Type B pancreatic cell (in vitro differentiated cells): ENCODE data around the gene CAPRIN1. TPM values are rescaled to one million over a fixed set of nuclear protein-coding genes. Genes with fewer than 3 reads are reported as not detected.

ENCODE experiments used
- DNase-seq: peaks from one replicate; pipeline ENCODE4 v3.0.0; 2021; ENCODE audit warnings: mixed read lengths; ENCODE audit not compliant: unreplicated experiment; ENCODE audit errors: extremely low spot score
- H3K27ac Mint-ChIP-seq: 2 replicates; pipeline ENCODE4 v1.8.0; 2021; ENCODE audit warnings: mild to moderate bottlenecking, mixed read lengths
- H3K27me3 Mint-ChIP-seq: 2 replicates; pipeline ENCODE4 v1.8.0; 2021; ENCODE audit warnings: mixed read lengths
- H3K36me3 Mint-ChIP-seq: 2 replicates; pipeline ENCODE4 v1.8.0; 2021; ENCODE audit warnings: mixed read lengths
- H3K4me1 Mint-ChIP-seq: one replicate; pipeline ENCODE4 v1.8.0; 2021; ENCODE audit warnings: mixed read lengths; ENCODE audit not compliant: unreplicated experiment
- H3K4me3 Mint-ChIP-seq: 2 replicates; pipeline ENCODE4 v1.8.0; 2021; ENCODE audit warnings: mild to moderate bottlenecking, mixed read lengths
- H3K9me3 Mint-ChIP-seq: 2 replicates; pipeline ENCODE4 v1.8.0; 2021; ENCODE audit warnings: mixed read lengths
- total RNA-seq: library from RNA; stranded (reverse); gene quantifications from 2 replicates; pipeline ENCODE4 v1.2.1, GENCODE V29; 2021; ENCODE audit warnings: low replicate concordance
- TF ChIP-seq, protein P1 (sequence below): fragments of 200-600 bp; sonication (generic); conservative IDR thresholded peaks from 2 replicates; pipeline ENCODE4 v1.5.0; 2021; ENCODE audit warnings: antibody characterized with exemption, mild to moderate bottlenecking

Gene CAPRIN1
- total RNA-seq, 1 donor from 2014 or later: 277 TPM

DNA sequence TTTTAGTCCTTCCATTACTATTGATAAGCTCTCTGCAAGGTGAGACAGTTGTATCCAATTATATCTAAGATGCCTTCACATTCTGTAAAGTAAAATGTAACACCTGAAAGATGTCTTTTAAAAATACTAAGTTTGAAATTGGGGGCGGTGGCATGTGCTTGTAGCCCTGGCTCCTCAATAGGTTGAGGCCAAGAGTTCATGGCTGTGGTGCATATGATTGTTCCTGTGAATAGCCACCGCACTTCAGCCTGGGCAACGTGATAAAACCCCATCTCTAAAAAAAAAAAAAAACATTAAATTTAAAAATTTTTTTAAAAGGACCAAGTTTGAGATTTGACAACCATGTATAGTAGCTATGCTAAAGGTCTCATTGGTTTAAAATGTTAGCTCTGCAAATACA is 20.5 kb downstream of the CAPRIN1 start:
- no peak overlapping the region for H3K4me3 Mint-ChIP-seq
- no peak overlapping the region for H3K27ac Mint-ChIP-seq
- peaks cover 11% of the 10 kb centered on the region for H3K36me3 Mint-ChIP-seq
- no peaks in the 10 kb centered on the region for H3K9me3 Mint-ChIP-seq
- TF ChIP-seq, protein P1, sequence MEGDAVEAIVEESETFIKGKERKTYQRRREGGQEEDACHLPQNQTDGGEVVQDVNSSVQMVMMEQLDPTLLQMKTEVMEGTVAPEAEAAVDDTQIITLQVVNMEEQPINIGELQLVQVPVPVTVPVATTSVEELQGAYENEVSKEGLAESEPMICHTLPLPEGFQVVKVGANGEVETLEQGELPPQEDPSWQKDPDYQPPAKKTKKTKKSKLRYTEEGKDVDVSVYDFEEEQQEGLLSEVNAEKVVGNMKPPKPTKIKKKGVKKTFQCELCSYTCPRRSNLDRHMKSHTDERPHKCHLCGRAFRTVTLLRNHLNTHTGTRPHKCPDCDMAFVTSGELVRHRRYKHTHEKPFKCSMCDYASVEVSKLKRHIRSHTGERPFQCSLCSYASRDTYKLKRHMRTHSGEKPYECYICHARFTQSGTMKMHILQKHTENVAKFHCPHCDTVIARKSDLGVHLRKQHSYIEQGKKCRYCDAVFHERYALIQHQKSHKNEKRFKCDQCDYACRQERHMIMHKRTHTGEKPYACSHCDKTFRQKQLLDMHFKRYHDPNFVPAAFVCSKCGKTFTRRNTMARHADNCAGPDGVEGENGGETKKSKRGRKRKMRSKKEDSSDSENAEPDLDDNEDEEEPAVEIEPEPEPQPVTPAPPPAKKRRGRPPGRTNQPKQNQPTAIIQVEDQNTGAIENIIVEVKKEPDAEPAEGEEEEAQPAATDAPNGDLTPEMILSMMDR: no peak
- no peaks in the 10 kb centered on the region for H3K27me3 Mint-ChIP-seq
- peaks cover 9% of the 10 kb centered on the region for H3K4me1 Mint-ChIP-seq
- DNase-seq: no peak

- Mint-ChIP-seq H3K4me3 (no peak overlapping the region), H3K27me3 (no peaks in the 10 kb centered on the region), H3K4me1 (peaks cover 5% of the 10 kb centered on the region), H3K9me3 (no peaks in the 10 kb centered on the region), H3K27ac (no peak overlapping the region), H3K36me3 (peaks cover 18% of the 10 kb centered on the region)
- DNase-seq: no peak
- TF ChIP-seq, protein P1: no peak
These were observed 21.3 kb downstream of the CAPRIN1 start for GRCh38 chr11:34072832-34073231.

DNA sequence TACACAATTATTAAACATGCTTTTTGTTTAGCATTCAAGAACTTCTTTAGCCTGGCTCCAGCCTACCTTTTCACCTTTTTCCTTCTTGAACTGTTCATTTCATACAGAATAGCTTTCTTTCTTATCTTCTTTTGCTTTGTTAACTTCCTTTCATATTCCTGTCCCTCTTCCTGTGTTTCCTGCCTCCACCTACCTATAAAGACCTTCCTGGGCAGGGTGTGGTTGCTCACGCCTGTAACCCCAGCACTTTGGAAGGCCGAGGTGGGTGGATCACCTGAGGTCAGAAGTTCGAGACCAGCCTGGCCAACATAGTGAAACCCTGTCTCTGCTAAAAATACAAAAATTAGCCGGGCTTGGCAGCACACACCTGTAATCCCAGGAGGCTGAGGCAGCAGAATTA is 22.9 kb downstream of the CAPRIN1 start:
- TF ChIP-seq, protein P1: no peak
- H3K27me3 Mint-ChIP-seq: no peaks in the 10 kb centered on the region
- H3K4me1 Mint-ChIP-seq: no peaks in the 10 kb centered on the region
- DNase-seq: no peak
- H3K4me3 Mint-ChIP-seq: no peak overlapping the region
- H3K9me3 Mint-ChIP-seq: no peaks in the 10 kb centered on the region
- peaks cover 25% of the 10 kb centered on the region for H3K36me3 Mint-ChIP-seq
- H3K27ac Mint-ChIP-seq: no peak overlapping the region

DNA sequence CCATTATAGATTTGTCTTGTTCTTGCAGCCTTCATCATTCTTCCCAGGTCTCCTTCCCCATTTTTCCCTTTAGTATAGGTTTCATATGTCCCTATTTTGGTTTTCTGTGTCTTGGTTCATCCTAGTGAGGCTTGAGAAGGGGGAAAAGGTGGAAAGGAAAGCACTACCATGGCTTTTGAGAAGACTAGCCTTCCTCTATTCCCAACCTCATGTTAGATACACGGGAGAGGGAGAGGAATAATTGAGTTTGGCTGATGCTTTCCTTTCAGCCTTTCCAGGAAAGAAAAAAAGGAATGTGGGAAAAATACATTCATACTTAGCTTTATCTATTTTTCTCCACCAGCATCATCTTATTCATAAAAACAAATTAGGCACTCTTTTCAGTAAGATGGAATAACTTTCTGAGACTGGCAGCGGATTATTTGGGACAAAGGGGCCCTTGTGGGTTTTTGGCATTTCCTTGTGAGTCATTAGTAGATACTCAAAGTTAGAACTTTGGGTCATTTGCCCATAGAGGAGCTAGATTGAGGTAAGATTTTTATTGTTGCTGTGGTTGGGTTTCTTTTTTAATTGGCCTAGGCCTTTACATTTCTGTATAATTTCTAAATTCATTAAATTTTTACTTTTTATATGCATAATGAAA is 23.8 kb downstream of the CAPRIN1 start:
- Mint-ChIP-seq H3K4me1 (no peaks in the 10 kb centered on the region), H3K36me3 (peaks cover 28% of the 10 kb centered on the region), H3K27ac (no peak overlapping the region), H3K9me3 (no peaks in the 10 kb centered on the region), H3K4me3 (no peak overlapping the region), H3K27me3 (no peaks in the 10 kb centered on the region)
- no peak for DNase-seq
- TF ChIP-seq, protein P1: no peak

DNA sequence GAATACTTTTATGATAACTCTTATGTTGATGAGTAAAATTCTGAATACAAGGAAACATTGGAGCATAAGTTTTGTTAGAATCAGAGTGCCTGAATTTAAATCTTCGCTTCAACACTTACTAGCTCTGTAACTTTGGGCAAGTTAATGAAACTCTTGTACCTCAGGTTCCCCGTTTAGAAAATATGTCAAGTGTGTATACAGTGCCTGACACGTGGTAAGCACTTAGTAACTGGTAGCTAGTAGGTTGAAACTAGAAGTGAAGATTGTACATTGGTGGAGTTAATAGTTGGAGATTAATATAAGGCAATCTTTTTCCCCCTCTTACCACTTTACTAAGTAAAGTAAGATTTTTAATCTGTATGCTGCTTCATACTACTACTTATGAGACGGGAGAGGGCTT is 29.1 kb downstream of the CAPRIN1 start:
- H3K9me3 Mint-ChIP-seq: no peaks in the 10 kb centered on the region
- H3K4me3 Mint-ChIP-seq: no peak overlapping the region
- H3K27ac Mint-ChIP-seq: no peak overlapping the region
- no peaks in the 10 kb centered on the region for H3K27me3 Mint-ChIP-seq
- peaks cover 58% of the 10 kb centered on the region for H3K36me3 Mint-ChIP-seq
- DNase-seq: no peak
- TF ChIP-seq, protein P1: no peak
- no peaks in the 10 kb centered on the region for H3K4me1 Mint-ChIP-seq
